GM12878 (cell line): ENCODE data around the gene FAM72A. TPM values are rescaled to one million over a fixed set of nuclear protein-coding genes. Genes with fewer than 3 reads are reported as not detected.
"Not testable (repeated sequence)": the region's sequence is repeated elsewhere in the genome, so short reads cannot be mapped to it uniquely, and the experiment has no call there.

Source experiments
- ATAC-seq: fragments of 200-7000 bp; cut with Tn5 transposase; 3 replicates; pipeline ENCODE4 v1.9.1; 2020; ENCODE audit warnings: mild to moderate bottlenecking, moderate library complexity
- BruUV-seq: library from RNA; stranded (reverse); fragments of 400-500 nt; replicated peaks from 2 replicates; lab custom pipeline; 2021; lab: Mats Ljungman, UMichigan
- CTCF ChIA-PET: fragments of 300-600 bp; sonication (Branson Sonifier 250); formaldehyde crosslinking; extraction: SDS; loops from one replicate; lab custom pipeline; 2021; ENCODE audit warnings: inconsistent platforms; lab: Yijun Ruan, JAX
- POLR2A ChIA-PET: fragments of 350-600 bp; formaldehyde crosslinking; extraction: SDS; loops from one replicate; lab custom pipeline; 2021; ENCODE audit warnings: inconsistent platforms; lab: Charles Lee
- RAD21 ChIA-PET: fragments of 300-600 bp; sonication (Branson Sonifier 250); formaldehyde crosslinking; loops from one replicate; lab custom pipeline; 2023; ENCODE audit warnings: antibody characterized with exemption; ENCODE audit not compliant: unreplicated experiment; lab: Charles Lee
- SMC1A ChIA-PET: fragments of 300-600 bp; sonication (Branson Sonifier 250); formaldehyde crosslinking; loops from one replicate; lab custom pipeline; 2023; ENCODE audit not compliant: unreplicated experiment, uncharacterized antibody; lab: Charles Lee
- DNase-seq: peaks from one replicate; pipeline ENCODE4 v3.0.0-alpha.2; 2011; ENCODE audit warnings: low read depth, low spot score
- FAIRE-seq: peaks from 3 replicates; lab custom pipeline; 2011; peaks lifted over from hg19 to GRCh38; lab: Jason Lieb, UNC
- H2AFZ ChIP-seq: 2 replicates; pipeline ENCODE4 v1.6.0; 2011; ENCODE audit warnings: low read depth, low read length, control low read depth; ENCODE audit not compliant: control insufficient read depth
- H3K27ac ChIP-seq: 2 replicates; pipeline ENCODE4 v1.5.1; 2011; ENCODE audit warnings: control low read depth; ENCODE audit not compliant: control insufficient read depth, insufficient read depth
- H3K27me3 ChIP-seq, 2 experiments: replicated peaks in 1 of 2; 2 replicates each; pipeline versions ENCODE4 v1.6.0 to v1.6.1; 2011; ENCODE audit warnings: low read length in 1 of 2; ENCODE audit not compliant: control insufficient read depth in 2 of 2, insufficient read depth in 2 of 2
- H3K36me3 ChIP-seq, 2 experiments: 2 replicates each; pipeline ENCODE4 v1.5.1; 2011; ENCODE audit warnings: low read length in 1 of 2; ENCODE audit not compliant: control insufficient read depth in 2 of 2, insufficient read depth in 2 of 2
- H3K4me1 ChIP-seq: 2 replicates; pipeline ENCODE4 v1.6.1; 2011; ENCODE audit warnings: mild to moderate bottlenecking, low read length, moderate library complexity, mixed read lengths; ENCODE audit not compliant: control insufficient read depth, insufficient read depth
- H3K4me2 ChIP-seq: 2 replicates; pipeline ENCODE4 v1.6.0; 2011; ENCODE audit warnings: control low read depth; ENCODE audit not compliant: control insufficient read depth, insufficient read depth
- H3K4me3 ChIP-seq: fragments of 200-600 bp; sonication (generic); 2 replicates; pipeline ENCODE4 v1.5.1; 2016
- H3K79me2 ChIP-seq: 2 replicates; pipeline ENCODE4 v1.6.0; 2011; ENCODE audit warnings: low read length; ENCODE audit not compliant: control insufficient read depth, insufficient read depth
- H3K9ac ChIP-seq: 2 replicates; pipeline ENCODE4 v1.8.0; 2011; ENCODE audit warnings: low read length, control low read depth, mixed read lengths; ENCODE audit not compliant: control insufficient read depth, insufficient read depth
- H3K9me3 ChIP-seq: replicated peaks from 3 replicates; pipeline ENCODE4 v1.5.1; 2011; ENCODE audit warnings: mild to moderate bottlenecking, low read length; ENCODE audit not compliant: control insufficient read depth, insufficient read depth
- H4K20me1 ChIP-seq: 2 replicates; pipeline ENCODE4 v1.6.0; 2011; ENCODE audit not compliant: control insufficient read depth, insufficient read depth
- WGBS: methylation state at CpG from one replicate; pipeline ENCODE4 v1.1.6; 2016; ENCODE audit warnings: low lambda C conversion rate; ENCODE audit not compliant: insufficient replicate concordance, insufficient coverage; ENCODE audit errors: missing lambda C conversion rate; 5-methylcytosine and 5-hydroxymethylcytosine counted together
- in situ Hi-C: fragments of 300-500 bp; cut with MboI; formaldehyde crosslinking; loops from 9 replicates; pipeline ENCODE4 v1.14.3; 2018; ENCODE audit warnings: mixed read lengths
- intact Hi-C: fragments of 100-400 bp; cut with micrococcal nuclease; formaldehyde crosslinking; loops from one replicate; pipeline ENCODE4 v1.14.2; 2022; ENCODE audit not compliant: unreplicated experiment
- polyA plus RNA-seq, 11 experiments: library from polyadenylated mRNA; depleted of rRNA in 4 of 11; unstranded in 6 of 11; stranded (reverse) in 5 of 11; fragments of >200 nt; fragmentation: Nextera tagmentation in 4 of 11; fragmentation: Illumina TruSeq in 1 of 11; extraction: Ambion mirVana in 4 of 11; extraction: Trizol in 1 of 11; gene quantifications; 1 replicate in 1 of 11; 2 replicates in 10 of 11; pipeline versions ENCODE4 v1.2.1 to v1.2.3, GENCODE V29; 2011 to 2016; ENCODE audit warnings: inconsistent platforms in 2 of 11, missing spikeins in 2 of 11, low read depth in 1 of 11
- total RNA-seq, 4 experiments: library from RNA; depleted of rRNA in 3 of 4; stranded (reverse); fragments of >200 nt in 3 of 4; fragmentation: Illumina TruSeq in 1 of 4; extraction: Trizol in 1 of 4; gene quantifications; 2 replicates each; pipeline versions ENCODE4 v1.2.1 to v1.2.3, GENCODE V29; 2013 to 2021

FAM72A gene
- total and polyA plus RNA-seq, 10 of the 15 experiments (the other 5 are each of a cell fraction or from before 2014, with no cell fraction given): 7.5 to 36.7 (median 18.6) TPM

GRCh38 chr1:206219514-206220331 is 17.1 kb upstream of the FAM72A start:
- H2AFZ ChIP-seq, POLR2A ChIA-PET, BruUV-seq, RAD21 ChIA-PET, H3K27ac ChIP-seq, intact Hi-C loops, DNase-seq, H3K9me3 ChIP-seq, H3K4me1 ChIP-seq, CTCF ChIA-PET, H4K20me1 ChIP-seq, H3K4me3 ChIP-seq, ATAC-seq, SMC1A ChIA-PET, in situ Hi-C loops, H3K9ac ChIP-seq, H3K79me2 ChIP-seq, H3K27me3 ChIP-seq, FAIRE-seq, H3K36me3 ChIP-seq, H3K4me2 ChIP-seq: not testable (repeated sequence)
- WGBS: 97% methylated on average over 3 of the region's 13 CpGs

- H4K20me1 ChIP-seq, CTCF ChIA-PET, POLR2A ChIA-PET, DNase-seq, H3K9me3 ChIP-seq, H3K9ac ChIP-seq, H2AFZ ChIP-seq, BruUV-seq, intact Hi-C loops, RAD21 ChIA-PET, H3K36me3 ChIP-seq, in situ Hi-C loops, FAIRE-seq, H3K27me3 ChIP-seq, SMC1A ChIA-PET, H3K79me2 ChIP-seq, H3K4me1 ChIP-seq, H3K4me2 ChIP-seq, H3K27ac ChIP-seq, ATAC-seq, H3K4me3 ChIP-seq: not testable (repeated sequence)
- no CpG with 5 or more reads among the region's 2 CpGs for WGBS
These were observed 16.1 kb upstream of the FAM72A start for GRCh38 chr1:206218765-206219164.

- H3K79me2 ChIP-seq, H4K20me1 ChIP-seq, intact Hi-C loops, H3K9me3 ChIP-seq, H3K4me1 ChIP-seq, CTCF ChIA-PET, H3K4me3 ChIP-seq, H3K36me3 ChIP-seq, in situ Hi-C loops, DNase-seq, H3K27ac ChIP-seq, RAD21 ChIA-PET, FAIRE-seq, H3K4me2 ChIP-seq, H3K9ac ChIP-seq, ATAC-seq, POLR2A ChIA-PET, H2AFZ ChIP-seq, H3K27me3 ChIP-seq, BruUV-seq, SMC1A ChIA-PET: not testable (repeated sequence)
- WGBS: 50% methylated on average over 1 of the region's 3 CpGs
These were observed 15.6 kb upstream of the FAM72A start for GRCh38 chr1:206218285-206218684.
